Activated CD4-positive, alpha-beta T cell treated with anti-CD3 and anti-CD28 coated beads, Interleukin-2, amount 10 ng/mL, durations not matched to agents 24 days and 14 days (primary cell): ENCODE measurements around the gene CTNND2. TPM values are rescaled to one million over a fixed set of nuclear protein-coding genes. Genes with fewer than 3 reads are reported as not detected.

Source experiments
- DNase-seq: peaks from one replicate; pipeline ENCODE4 v3.0.0; 2022
- H3K27ac Mint-ChIP-seq: one replicate; pipeline ENCODE4 v1.8.0; 2022; ENCODE audit warnings: mild to moderate bottlenecking, mixed read lengths
- H3K27me3 Mint-ChIP-seq: one replicate; pipeline ENCODE4 v1.8.0; 2022; ENCODE audit warnings: mixed read lengths
- H3K36me3 Mint-ChIP-seq: one replicate; pipeline ENCODE4 v1.8.0; 2022; ENCODE audit warnings: low read depth, mild to moderate bottlenecking, mixed read lengths
- H3K4me1 Mint-ChIP-seq: one replicate; pipeline ENCODE4 v1.8.0; 2021; ENCODE audit warnings: mixed read lengths
- H3K4me3 Mint-ChIP-seq: one replicate; pipeline ENCODE4 v1.8.0; 2022; ENCODE audit warnings: mild to moderate bottlenecking, moderate library complexity, mixed read lengths
- H3K9me3 Mint-ChIP-seq: one replicate; pipeline ENCODE4 v1.8.0; 2021; ENCODE audit warnings: mixed read lengths
- intact Hi-C: fragments of 100-400 bp; cut with micrococcal nuclease; formaldehyde crosslinking; loops from one replicate; pipeline ENCODE4 v1.15.1; 2023
- total RNA-seq: library from RNA; stranded (reverse); gene quantifications from 2 replicates; pipeline ENCODE4 v1.2.3, GENCODE V29; 2022

The CTNND2 gene
- total RNA-seq, 1 donor from 2014 or later, result not detected

DNA sequence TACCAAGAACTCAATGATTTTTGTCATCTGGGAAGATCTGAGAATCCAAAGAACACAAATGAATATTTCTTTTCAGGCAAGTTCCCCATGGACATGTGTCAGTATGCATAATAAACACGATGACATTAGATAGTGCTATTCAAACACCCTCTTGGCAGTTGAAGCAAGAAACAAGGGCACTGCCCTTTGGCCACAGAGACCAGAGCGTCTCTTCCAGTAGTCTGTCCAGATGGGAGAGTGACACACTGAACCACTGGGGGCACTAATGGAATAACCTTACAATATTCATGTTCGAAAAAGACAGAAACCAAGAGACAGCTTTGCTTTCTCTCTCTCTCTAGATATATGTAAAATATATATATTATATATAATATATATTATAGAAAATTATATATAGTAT, 301.9 kb downstream of the CTNND2 start:
- DNase-seq, result no peak
- no peak overlapping the region for H3K27ac Mint-ChIP-seq
- no peaks in the 10 kb centered on the region for H3K9me3 Mint-ChIP-seq
- no peaks in the 10 kb centered on the region for H3K4me1 Mint-ChIP-seq
- H3K27me3 Mint-ChIP-seq, result no peaks in the 10 kb centered on the region
- no peak overlapping the region for H3K4me3 Mint-ChIP-seq
- H3K36me3 Mint-ChIP-seq, result no peaks in the 10 kb centered on the region
- intact Hi-C loops, result no loop called here

DNA sequence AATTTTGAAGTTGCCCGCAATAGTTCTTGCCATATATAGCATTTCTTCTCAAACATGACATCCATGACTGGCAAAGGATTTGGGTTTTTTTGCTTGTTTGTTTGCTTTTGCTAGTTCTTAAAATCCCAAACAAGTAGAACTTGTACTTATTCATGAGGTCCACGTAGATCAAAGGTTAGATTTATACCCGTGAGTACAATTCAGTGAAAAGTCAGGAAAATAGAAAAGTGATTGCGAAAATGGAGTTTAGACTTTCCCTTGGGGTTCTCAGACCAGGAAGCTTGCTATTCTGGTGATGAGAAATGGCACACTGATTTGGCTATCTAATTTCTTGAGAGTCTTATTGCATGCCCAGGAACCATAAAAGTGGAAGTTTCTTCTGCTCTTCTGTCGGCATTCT, 304.7 kb downstream of the CTNND2 start:
- no peak overlapping the region for H3K27ac Mint-ChIP-seq
- no peaks in the 10 kb centered on the region for H3K36me3 Mint-ChIP-seq
- DNase-seq, result no peak
- no peak overlapping the region for H3K4me3 Mint-ChIP-seq
- no peaks in the 10 kb centered on the region for H3K9me3 Mint-ChIP-seq
- intact Hi-C loops, result no loop called here
- no peaks in the 10 kb centered on the region for H3K4me1 Mint-ChIP-seq
- no peaks in the 10 kb centered on the region for H3K27me3 Mint-ChIP-seq

DNA sequence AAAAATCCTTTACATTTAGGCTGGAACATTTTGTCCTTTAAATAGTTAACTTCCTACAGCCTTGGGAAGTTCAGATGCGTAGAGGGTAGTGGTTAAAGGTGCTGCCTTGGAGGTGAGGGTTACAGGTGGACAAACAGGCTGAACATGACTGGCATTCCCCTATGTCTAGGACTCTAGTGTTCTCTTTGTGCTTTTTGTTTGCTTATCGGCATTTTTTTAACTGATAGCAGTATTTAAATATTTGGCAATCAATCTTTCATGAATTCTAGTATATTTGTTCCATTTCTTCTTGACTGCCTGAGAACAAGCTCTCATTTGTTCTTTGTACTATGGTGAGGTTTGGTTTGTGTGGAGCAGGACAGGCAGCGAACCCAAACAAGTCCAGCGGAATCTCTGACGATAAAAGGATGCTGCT, 307.6 kb downstream of the CTNND2 start:
- Mint-ChIP-seq H3K9me3 (no peaks in the 10 kb centered on the region), H3K27ac (no peak overlapping the region), H3K4me3 (no peak overlapping the region), H3K27me3 (no peaks in the 10 kb centered on the region), H3K36me3 (no peaks in the 10 kb centered on the region), H3K4me1 (no peaks in the 10 kb centered on the region)
- intact Hi-C loops, result no loop called here
- DNase-seq, result no peak

DNA sequence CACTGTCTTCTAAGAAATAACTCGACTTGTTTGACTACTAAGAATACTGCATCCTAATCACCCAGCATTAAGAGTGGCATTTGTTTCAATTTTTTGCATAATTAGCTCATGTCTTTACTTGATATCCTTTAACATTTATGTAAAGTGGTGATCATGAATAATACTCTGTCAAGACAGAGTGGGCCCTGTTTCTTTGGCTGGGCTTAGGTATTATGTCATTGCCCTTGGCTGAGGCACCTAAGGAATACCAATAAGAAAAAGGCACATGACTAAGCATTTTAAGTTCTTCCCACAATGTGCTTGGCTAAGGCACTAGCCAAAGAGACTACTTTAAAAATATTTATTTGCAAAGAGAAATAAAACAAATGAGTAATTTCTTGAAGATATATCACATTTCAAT, 308.1 kb downstream of the CTNND2 start:
- Mint-ChIP-seq H3K4me3 (no peak overlapping the region), H3K4me1 (no peaks in the 10 kb centered on the region), H3K27ac (no peak overlapping the region), H3K36me3 (no peaks in the 10 kb centered on the region), H3K27me3 (no peaks in the 10 kb centered on the region), H3K9me3 (no peaks in the 10 kb centered on the region)
- no peak for DNase-seq
- intact Hi-C loops, result no loop called here

DNA sequence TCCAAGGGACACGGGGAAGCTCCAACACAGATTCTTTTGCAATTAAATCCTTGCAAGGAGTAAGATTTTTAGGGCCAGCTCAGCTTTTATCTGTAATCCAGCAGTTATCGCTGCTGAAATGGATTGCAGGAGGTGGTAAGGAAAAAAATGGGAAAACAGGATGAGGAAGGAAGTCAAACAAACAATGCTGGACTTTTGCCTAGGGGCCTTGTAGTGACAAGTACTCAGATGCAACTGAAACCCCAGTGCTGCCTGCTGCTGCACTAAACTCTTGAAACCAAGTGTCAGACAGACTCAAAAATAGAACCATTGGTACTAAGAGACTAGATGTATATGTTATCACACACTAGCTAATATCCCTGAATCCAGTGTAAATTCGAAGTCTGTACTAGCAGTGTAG, 309.2 kb downstream of the CTNND2 start:
- Mint-ChIP-seq H3K9me3 (no peaks in the 10 kb centered on the region), H3K27me3 (no peaks in the 10 kb centered on the region), H3K4me3 (no peak overlapping the region), H3K4me1 (no peaks in the 10 kb centered on the region), H3K27ac (no peak overlapping the region), H3K36me3 (no peaks in the 10 kb centered on the region)
- no peak for DNase-seq
- intact Hi-C loops, result no loop called here

DNA sequence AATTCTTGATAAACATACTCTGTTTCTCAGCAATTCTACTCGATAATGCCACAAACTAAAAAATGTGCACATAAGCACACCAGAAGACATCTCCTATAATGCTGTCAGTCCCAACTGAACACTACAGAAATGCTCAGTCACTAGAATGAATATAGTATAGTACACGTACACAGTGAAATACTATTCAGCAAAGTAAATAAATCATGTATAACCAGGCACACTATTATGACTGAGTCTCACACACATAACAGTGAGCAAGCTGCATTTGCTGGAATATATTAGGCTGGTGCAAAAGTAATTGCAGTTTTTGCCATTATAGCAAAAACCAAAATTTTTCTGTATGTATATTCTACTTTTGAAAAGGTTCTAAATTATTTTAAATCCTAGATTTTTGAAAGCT, 310.2 kb downstream of the CTNND2 start:
- H3K9me3 Mint-ChIP-seq, result no peaks in the 10 kb centered on the region
- intact Hi-C loops, result no loop called here
- no peaks in the 10 kb centered on the region for H3K36me3 Mint-ChIP-seq
- H3K27ac Mint-ChIP-seq, result no peak overlapping the region
- H3K27me3 Mint-ChIP-seq, result no peaks in the 10 kb centered on the region
- no peak for DNase-seq
- H3K4me1 Mint-ChIP-seq, result no peaks in the 10 kb centered on the region
- H3K4me3 Mint-ChIP-seq, result no peak overlapping the region

DNA sequence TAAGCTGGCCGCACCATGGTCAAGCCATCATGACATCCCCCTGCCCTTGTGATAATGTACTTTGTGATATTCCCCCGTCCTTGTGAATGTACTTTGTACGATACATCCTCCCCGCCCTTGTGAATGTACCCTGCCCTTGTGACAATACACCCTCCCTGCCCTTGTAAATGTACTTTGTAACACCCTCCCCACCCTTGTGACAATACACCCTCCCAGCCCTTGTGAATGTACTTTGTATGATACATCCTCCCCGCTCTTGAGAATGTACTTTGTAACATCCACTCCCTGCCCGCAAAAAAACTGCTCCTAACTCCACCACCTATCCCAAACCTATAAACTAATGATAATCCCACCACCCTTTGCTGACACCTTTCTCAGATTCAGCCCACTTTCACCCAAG, 313.8 kb downstream of the CTNND2 start:
- H3K27ac Mint-ChIP-seq, result no peak overlapping the region
- H3K9me3 Mint-ChIP-seq, result no peaks in the 10 kb centered on the region
- no peaks in the 10 kb centered on the region for H3K36me3 Mint-ChIP-seq
- no peaks in the 10 kb centered on the region for H3K4me1 Mint-ChIP-seq
- H3K4me3 Mint-ChIP-seq, result no peak overlapping the region
- H3K27me3 Mint-ChIP-seq, result no peaks in the 10 kb centered on the region
- DNase-seq, result no peak
- intact Hi-C loops, result no loop called here

DNA sequence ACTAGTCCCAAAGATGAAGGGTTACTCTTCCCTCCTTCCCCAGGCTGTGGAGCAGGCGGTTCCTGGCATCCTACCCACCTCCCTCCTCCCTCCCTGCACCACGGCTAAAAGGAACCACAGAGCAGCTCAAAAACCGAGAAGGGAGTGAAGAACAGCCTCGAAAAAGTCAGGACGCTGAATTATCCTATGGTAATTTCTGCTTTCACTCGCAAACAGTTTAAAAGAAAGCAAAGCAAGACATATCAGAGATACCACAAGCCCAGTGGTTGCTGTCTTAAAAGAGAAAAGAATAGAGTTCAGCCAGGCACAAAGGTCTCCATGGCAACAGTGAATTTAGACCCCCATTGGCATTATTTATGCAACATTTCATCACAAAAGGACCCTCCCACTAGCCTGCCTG, 315.4 kb downstream of the CTNND2 start:
- no peaks in the 10 kb centered on the region for H3K9me3 Mint-ChIP-seq
- H3K4me1 Mint-ChIP-seq, result no peaks in the 10 kb centered on the region
- H3K4me3 Mint-ChIP-seq, result no peak overlapping the region
- H3K27ac Mint-ChIP-seq, result no peak overlapping the region
- H3K27me3 Mint-ChIP-seq, result no peaks in the 10 kb centered on the region
- DNase-seq, result no peak
- no peaks in the 10 kb centered on the region for H3K36me3 Mint-ChIP-seq
- intact Hi-C loops, result no loop called here

DNA sequence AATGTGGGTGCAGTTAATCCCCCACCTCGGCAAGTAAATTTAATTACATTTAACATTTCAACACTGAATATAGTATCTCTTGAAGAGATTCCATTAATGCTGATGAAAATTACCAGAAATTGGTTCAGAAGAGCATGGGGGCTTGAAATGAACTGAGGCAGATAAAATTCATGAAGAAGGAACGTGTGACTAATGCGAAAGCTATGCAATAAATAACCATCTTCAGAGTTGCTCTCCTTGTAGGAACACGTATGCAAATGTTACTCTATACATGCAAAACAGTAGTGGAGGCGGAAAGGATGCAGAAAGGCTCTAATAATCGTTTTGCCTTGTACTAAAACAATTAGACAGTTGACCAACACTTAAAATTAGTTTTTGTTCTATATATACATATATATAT, 320.2 kb downstream of the CTNND2 start:
- DNase-seq, result no peak
- Mint-ChIP-seq H3K4me3 (no peak overlapping the region), H3K4me1 (no peaks in the 10 kb centered on the region), H3K36me3 (no peaks in the 10 kb centered on the region), H3K27ac (no peak overlapping the region), H3K9me3 (no peaks in the 10 kb centered on the region), H3K27me3 (no peaks in the 10 kb centered on the region)
- intact Hi-C loops, result no loop called here

DNA sequence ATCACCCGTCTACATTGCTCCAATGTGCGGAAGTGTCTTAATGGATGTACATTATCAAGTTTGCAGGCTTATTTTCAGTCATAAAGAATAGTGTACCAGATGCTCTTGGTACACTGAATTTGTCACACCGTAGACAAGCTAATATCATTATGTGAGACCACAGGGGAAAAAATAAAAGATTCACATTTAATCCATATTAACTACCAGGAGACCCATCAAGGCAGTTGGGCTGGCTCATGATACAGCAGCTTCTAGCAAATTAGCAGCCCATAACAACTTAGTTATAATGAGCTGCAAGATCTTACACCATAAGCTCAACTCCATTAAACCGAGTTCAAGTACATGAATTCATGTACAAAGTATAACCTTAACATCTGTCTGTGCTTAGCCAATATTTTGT, 324.9 kb downstream of the CTNND2 start:
- DNase-seq, result no peak
- H3K27ac Mint-ChIP-seq, result no peak overlapping the region
- no peaks in the 10 kb centered on the region for H3K4me1 Mint-ChIP-seq
- H3K36me3 Mint-ChIP-seq, result no peaks in the 10 kb centered on the region
- no peak overlapping the region for H3K4me3 Mint-ChIP-seq
- intact Hi-C loops, result no loop called here
- H3K27me3 Mint-ChIP-seq, result no peaks in the 10 kb centered on the region
- H3K9me3 Mint-ChIP-seq, result no peaks in the 10 kb centered on the region

DNA sequence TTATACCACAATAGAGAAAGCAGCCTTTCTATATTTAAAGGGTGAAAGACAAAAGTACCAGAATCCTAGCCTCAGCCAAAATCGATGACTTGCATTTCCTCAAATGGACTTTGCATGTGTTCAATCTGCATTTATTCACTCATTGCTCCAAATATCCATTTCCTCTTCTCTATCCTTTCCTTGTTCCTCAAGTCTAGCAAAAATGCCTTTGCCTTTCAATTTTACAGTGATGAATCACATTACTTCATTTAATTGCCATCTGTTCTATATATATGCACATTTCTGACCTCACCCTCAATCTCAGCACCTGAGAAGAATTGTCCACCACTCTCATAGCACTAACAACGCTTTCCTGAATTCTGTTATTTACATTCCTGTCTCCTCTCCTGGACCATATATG, 329.5 kb downstream of the CTNND2 start:
- Mint-ChIP-seq H3K36me3 (no peaks in the 10 kb centered on the region), H3K4me3 (no peak overlapping the region), H3K9me3 (no peaks in the 10 kb centered on the region), H3K4me1 (no peaks in the 10 kb centered on the region), H3K27me3 (no peaks in the 10 kb centered on the region), H3K27ac (no peak overlapping the region)
- intact Hi-C loops, result no loop called here
- DNase-seq, result no peak

DNA sequence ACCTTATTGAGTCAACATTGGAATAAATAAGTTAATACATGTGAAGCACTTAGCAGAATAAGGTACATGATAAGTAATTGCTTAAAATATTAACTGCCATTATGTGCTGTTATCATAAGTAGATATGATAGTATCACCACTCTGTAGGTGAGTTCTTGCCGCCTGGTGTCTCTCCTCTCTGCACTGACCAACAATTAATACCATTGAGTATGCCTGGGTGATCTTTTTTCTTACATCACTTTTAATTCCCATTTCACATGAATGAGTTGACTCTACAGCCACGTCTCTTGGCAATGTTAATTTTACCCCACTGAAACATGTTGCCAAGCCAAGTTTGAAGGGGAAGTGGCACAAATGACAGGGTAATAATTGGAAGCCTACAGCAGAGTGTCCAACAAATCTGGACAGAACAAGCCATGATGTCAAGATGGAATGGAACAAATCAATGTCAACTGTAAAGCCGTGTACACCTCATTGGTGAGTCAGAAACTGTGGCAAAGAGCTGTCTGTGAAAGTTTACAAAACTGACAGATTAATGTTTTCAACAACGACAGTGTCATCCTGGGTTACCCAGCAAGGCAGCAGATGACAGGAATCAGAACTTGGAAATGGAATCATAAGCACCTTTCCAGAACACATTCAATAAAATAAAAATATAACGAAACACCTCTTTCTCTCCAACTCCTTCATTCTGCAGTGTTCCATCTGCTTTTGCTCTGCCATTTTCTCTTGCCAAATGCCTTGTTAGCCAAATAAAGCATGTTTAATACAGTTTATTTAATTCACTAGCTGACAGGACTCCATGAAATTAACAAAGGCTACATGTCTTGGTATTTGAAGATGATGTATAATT, 330.9 kb downstream of the CTNND2 start:
- no peaks in the 10 kb centered on the region for H3K4me1 Mint-ChIP-seq
- DNase-seq, result no peak
- H3K9me3 Mint-ChIP-seq, result no peaks in the 10 kb centered on the region
- H3K27ac Mint-ChIP-seq, result no peak overlapping the region
- H3K27me3 Mint-ChIP-seq, result no peaks in the 10 kb centered on the region
- intact Hi-C loops, result no loop called here
- no peak overlapping the region for H3K4me3 Mint-ChIP-seq
- H3K36me3 Mint-ChIP-seq, result no peaks in the 10 kb centered on the region

DNA sequence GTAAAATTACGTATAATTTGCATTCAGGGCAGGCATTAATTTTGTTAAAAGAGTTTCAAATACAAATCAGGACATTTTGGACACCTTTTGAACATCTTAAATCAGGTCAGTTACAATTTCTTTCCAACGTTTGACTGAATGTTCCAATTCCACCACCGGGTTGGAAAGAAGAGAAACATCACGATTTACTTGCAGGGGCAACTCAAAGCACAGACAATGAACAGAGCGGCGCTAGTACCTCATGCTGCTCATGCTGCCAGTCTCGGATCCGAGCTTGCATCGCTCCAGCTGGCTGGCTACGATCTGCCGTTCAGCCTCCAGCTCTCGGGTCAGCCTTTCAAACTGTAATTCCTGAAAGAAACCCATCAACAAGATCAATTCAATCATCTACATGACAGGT, 339.5 kb downstream of the CTNND2 start:
- H3K9me3 Mint-ChIP-seq, result no peaks in the 10 kb centered on the region
- intact Hi-C loops, result no loop called here

DNA sequence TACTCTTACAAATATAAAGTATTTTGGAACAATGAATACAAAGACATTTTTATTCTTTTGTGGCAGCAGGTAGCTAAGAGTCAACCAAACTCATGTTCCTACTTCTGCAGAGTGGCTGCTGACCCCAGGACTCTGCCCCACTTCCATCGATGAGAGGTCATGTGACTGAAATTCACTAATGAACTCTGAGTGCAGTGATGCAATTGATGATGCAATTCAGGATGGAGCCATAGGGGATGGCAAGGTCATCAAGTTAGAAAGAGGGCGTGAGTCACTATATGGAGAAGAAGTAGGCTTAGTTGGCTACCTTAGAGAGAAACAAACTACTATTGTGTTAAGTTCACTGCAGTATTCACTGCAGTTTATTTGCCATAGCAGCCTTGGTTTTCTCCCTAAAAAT, 340.4 kb downstream of the CTNND2 start:
- Mint-ChIP-seq H3K36me3 (no peaks in the 10 kb centered on the region), H3K4me1 (no peaks in the 10 kb centered on the region), H3K27ac (no peak overlapping the region), H3K27me3 (no peaks in the 10 kb centered on the region), H3K9me3 (no peaks in the 10 kb centered on the region), H3K4me3 (no peak overlapping the region)
- no peak for DNase-seq
- intact Hi-C loops, result no loop called here

More for the DNA sequence above, 339.5 kb downstream of the CTNND2 start:
- H3K27me3 Mint-ChIP-seq, result no peaks in the 10 kb centered on the region
- no peaks in the 10 kb centered on the region for H3K36me3 Mint-ChIP-seq
- no peak overlapping the region for H3K4me3 Mint-ChIP-seq
- H3K4me1 Mint-ChIP-seq, result no peaks in the 10 kb centered on the region
- H3K27ac Mint-ChIP-seq, result no peak overlapping the region
- no peak for DNase-seq
